Lung (tissue), 12 donors: Measurements from ENCODE around the gene BARX1. TPM values are rescaled to one million over a fixed set of nuclear protein-coding genes. Genes with fewer than 3 reads are reported as not detected.
"Not testable (repeated sequence)": the region's sequence is repeated elsewhere in the genome, so short reads cannot be mapped to it uniquely, and the experiment has no call there.

Experiments used
- ATAC-seq: fragments of 200-7000 bp; cut with Tn5 transposase; one replicate; pipeline ENCODE4 v1.9.1; 2020; ENCODE audit warnings: moderate number of reproducible peaks; ENCODE audit not compliant: insufficient read depth, low FRiP score
- DNase-seq, 3 donors: peaks; one replicate each; pipeline ENCODE4 v3.0.0-alpha.2; 2013 to 2017
- H3K27ac ChIP-seq, 2 donors: one replicate each; pipeline ENCODE4 v1.5.1; 2013; ENCODE audit warnings: mild to moderate bottlenecking in 2 of 2, moderate library complexity in 2 of 2, control low read depth in 1 of 2, inconsistent platforms in 1 of 2, low read depth in 1 of 2, low read length in 1 of 2
- H3K27me3 ChIP-seq, 3 donors: one replicate each; pipeline ENCODE4 v1.5.1; 2013; ENCODE audit warnings: low read length in 2 of 3; ENCODE audit not compliant: control insufficient read depth in 3 of 3, insufficient read depth in 3 of 3
- H3K36me3 ChIP-seq, 4 donors: one replicate each; pipeline ENCODE4 v1.5.1; 2013; ENCODE audit warnings: low read length in 4 of 4, mild to moderate bottlenecking in 1 of 4, moderate library complexity in 1 of 4; ENCODE audit not compliant: control insufficient read depth in 4 of 4, insufficient read depth in 4 of 4
- H3K4me1 ChIP-seq, 5 donors: one replicate each; pipeline ENCODE4 v1.5.1; 2013; ENCODE audit warnings: low read length in 5 of 5, mild to moderate bottlenecking in 2 of 5, moderate library complexity in 1 of 5; ENCODE audit not compliant: control insufficient read depth in 5 of 5, insufficient read depth in 5 of 5
- H3K4me3 ChIP-seq: one replicate; pipeline ENCODE4 v1.5.1; 2013; ENCODE audit warnings: mild to moderate bottlenecking, control low read depth, moderate library complexity
- H3K9ac ChIP-seq, 2 donors: one replicate each; pipeline ENCODE4 v1.5.1; 2013; ENCODE audit warnings: low read length in 2 of 2, control low read depth in 1 of 2; ENCODE audit not compliant: insufficient read depth in 1 of 2
- H3K9me3 ChIP-seq, 4 donors: one replicate each; pipeline ENCODE4 v1.5.1; 2013; ENCODE audit warnings: low read length in 3 of 4, mild to moderate bottlenecking in 1 of 4, moderate library complexity in 1 of 4; ENCODE audit not compliant: control insufficient read depth in 4 of 4, insufficient read depth in 3 of 4
- CTCF ChIP-seq: IDR thresholded peaks from 2 replicates; pipeline ENCODE4 v1.5.1; 2012; ENCODE audit warnings: mild to moderate bottlenecking; ENCODE audit errors: control extremely low read depth, extremely low read depth
- WGBS, 2 donors: extraction: QIAGEN DNeasy Blood & Tissue Kit; methylation state at CpG; one replicate each; pipeline ENCODE4 v1.1.7; 2013; 5-methylcytosine and 5-hydroxymethylcytosine counted together
- polyA plus RNA-seq, 2 donors: library from polyadenylated mRNA; stranded (reverse); fragments of 200-250 nt; gene quantifications; one replicate each; pipeline ENCODE4 v1.2.1, GENCODE V29; 2013
- total RNA-seq, 2 donors: library from RNA; depleted of rRNA in 1 of 2; stranded (reverse); fragments of >200 nt in 1 of 2; gene quantifications; one replicate each; pipeline ENCODE4 v1.2.1, GENCODE V29; 2014 to 2021
- donor health status: control.
- donor health status: control.
- donor health status: Bipolar disorder and iron deficiency.
- donor health status: healthy.
- donor health status: DM: yes; HTN: yes; CAD: no.

The BARX1 gene
- total and polyA plus RNA-seq, 4 donors, result 0.08 to 0.09 TPM; not detected in 2

GRCh38 chr9:93975262-93975661 lies 20.1 kb upstream of the BARX1 start:
- no peak for TF ChIP-seq CTCF
- no peak overlapping the region for H3K9ac ChIP-seq
- no peaks in the 10 kb centered on the region for H3K27me3 ChIP-seq
- ATAC-seq (no peak), DNase-seq (no peak)
- WGBS, 2 donors, result 82 to 88% methylated on average over 7 of the region's 7 CpGs
- H3K4me3 ChIP-seq, result no peak overlapping the region
- no peaks in the 10 kb centered on the region for H3K36me3 ChIP-seq
- H3K4me1 ChIP-seq, result peaks cover 0 to 11% (median 2%) of the 10 kb centered on the region in 5 donors
- H3K27ac ChIP-seq, result no peak overlapping the region
- H3K9me3 ChIP-seq, result peaks cover 0 to 5% (median 0%) of the 10 kb centered on the region in 4 donors

- no peak overlapping the region for H3K27ac ChIP-seq
- no peaks in the 10 kb centered on the region for H3K27me3 ChIP-seq
- no peak for DNase-seq
- no peak overlapping the region for H3K4me3 ChIP-seq
- 46 to 64% methylated on average over 3 of the region's 3 CpGs for WGBS, 2 donors
- no peak overlapping the region for H3K9ac ChIP-seq
- H3K36me3 ChIP-seq, result no peaks in the 10 kb centered on the region
- H3K4me1 ChIP-seq, result peaks cover 0 to 2% (median 1%) of the 10 kb centered on the region in 5 donors
- ATAC-seq, result no peak
- H3K9me3 ChIP-seq, result peaks cover 0 to 5% (median 0%) of the 10 kb centered on the region in 4 donors
- no peak for TF ChIP-seq CTCF
Observed at GRCh38 chr9:93974151-93974550, 19.0 kb upstream of the BARX1 start.

- ATAC-seq, H3K4me1 ChIP-seq, H3K36me3 ChIP-seq, H3K4me3 ChIP-seq, H3K27ac ChIP-seq, H3K27me3 ChIP-seq, H3K9ac ChIP-seq, DNase-seq, H3K9me3 ChIP-seq: not testable (repeated sequence)
- WGBS, 2 donors, result 92 to 96% methylated on average over 3 of the region's 3 CpGs
Observed at GRCh38 chr9:93972655-93973054, 17.5 kb upstream of the BARX1 start.

GRCh38 chr9:93969328-93969661 lies 14.1 kb upstream of the BARX1 start:
- WGBS, 2 donors, result 89 to 95% methylated on average over 3 of the region's 3 CpGs

More at GRCh38 chr9:93969328-93969661, 14.1 kb upstream of the BARX1 start:
- Histone ChIP-seq H3K27ac (no peak overlapping the region), H3K4me1 (no peaks in the 10 kb centered on the region), H3K27me3 (peaks cover 0 to 3% (median 0%) of the 10 kb centered on the region in 3 donors), H3K4me3 (no peak overlapping the region), H3K36me3 (no peaks in the 10 kb centered on the region), H3K9me3 (peaks cover 0 to 8% (median 0%) of the 10 kb centered on the region in 4 donors), H3K9ac (no peak overlapping the region)
- ATAC-seq (no peak), DNase-seq (no peak)
- no peak for TF ChIP-seq CTCF
